Breast epithelium (tissue), 3 donors: ENCODE measurements around the gene LAIR1.

ENCODE experiments used
- CTCF ChIP-seq, 3 donors: fragments of 450-650 bp; IDR thresholded peaks; one replicate each; pipeline ENCODE4 v1.5.1; 2016 to 2017; ENCODE audit warnings: antibody characterized with exemption in 3 of 3, mild to moderate bottlenecking in 3 of 3, moderate library complexity in 3 of 3
- POLR2A ChIP-seq: fragments of 450-650 bp; IDR thresholded peaks from one replicate; pipeline ENCODE4 v1.6.1; 2016; ENCODE audit warnings: antibody characterized with exemption, mild to moderate bottlenecking, moderate library complexity

GRCh38 chr19:54312436-54313377, 52.0 kb downstream of the LAIR1 start, which contains the start of gene LILRA5:
- TF ChIP-seq CTCF (IDR thresholded peaks at IDR 0.05): no peak
- TF ChIP-seq POLR2A: no peak
